DMS114 treated with DMSO at 0.1 percent for 48 hours (cell line): ENCODE measurements around the gene ZBTB21.
"Not testable (repeated sequence)": the region's sequence is repeated elsewhere in the genome, so short reads cannot be mapped to it uniquely, and the experiment has no call there.

Experiments used
- DNase-seq: peaks from one replicate; lab custom pipeline; 2025; ENCODE audit not compliant: unreplicated experiment; lab: John Stamatoyannopoulos, UW

Gene ZBTB21

GRCh38 chr21:41995577-41995976 is 14.6 kb downstream of the ZBTB21 start:
- no peak for DNase-seq

DNA sequence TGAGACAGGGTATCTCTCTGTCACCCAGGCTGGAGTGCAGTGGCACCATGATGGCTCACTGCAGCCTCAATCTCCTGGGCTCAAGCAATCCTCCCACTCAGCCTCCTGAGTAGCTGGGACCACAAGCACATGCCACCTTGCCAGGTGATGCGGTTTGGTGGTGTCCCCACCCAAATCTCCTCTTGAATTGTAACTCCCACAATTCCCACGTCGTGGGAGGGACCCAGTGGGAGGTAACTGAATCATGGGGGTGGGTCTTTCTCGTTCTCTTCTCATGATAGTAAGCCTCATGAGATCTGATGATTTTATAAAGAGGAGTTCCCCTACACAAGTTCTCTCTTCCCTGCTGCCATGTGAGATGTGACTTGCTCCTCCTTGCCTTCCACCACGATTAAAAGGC is 15.5 kb downstream of the ZBTB21 start:
- not testable (repeated sequence) for DNase-seq

DNA sequence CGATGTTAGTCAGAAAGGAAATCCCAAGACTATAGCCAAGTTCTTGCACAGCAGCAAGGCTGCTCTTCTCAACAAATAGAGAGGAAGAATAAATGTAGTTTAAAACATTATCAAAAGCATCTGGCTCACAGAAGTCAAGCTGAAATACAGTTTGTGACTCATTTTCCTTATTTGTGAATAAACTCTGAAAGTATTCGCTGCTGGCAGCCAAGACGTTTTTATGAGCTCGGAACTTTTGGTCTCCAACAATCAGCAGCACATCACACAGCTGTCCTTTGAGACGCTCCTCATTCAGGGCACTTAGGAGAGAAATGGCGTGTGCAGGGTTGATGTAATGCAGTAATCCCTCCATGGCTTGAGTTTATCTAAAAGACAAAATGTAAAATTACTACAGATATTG is 16.4 kb downstream of the ZBTB21 start:
- no peak for DNase-seq

GRCh38 chr21:41992576-41992975 is 17.6 kb downstream of the ZBTB21 start:
- DNase-seq = no peak

DNA sequence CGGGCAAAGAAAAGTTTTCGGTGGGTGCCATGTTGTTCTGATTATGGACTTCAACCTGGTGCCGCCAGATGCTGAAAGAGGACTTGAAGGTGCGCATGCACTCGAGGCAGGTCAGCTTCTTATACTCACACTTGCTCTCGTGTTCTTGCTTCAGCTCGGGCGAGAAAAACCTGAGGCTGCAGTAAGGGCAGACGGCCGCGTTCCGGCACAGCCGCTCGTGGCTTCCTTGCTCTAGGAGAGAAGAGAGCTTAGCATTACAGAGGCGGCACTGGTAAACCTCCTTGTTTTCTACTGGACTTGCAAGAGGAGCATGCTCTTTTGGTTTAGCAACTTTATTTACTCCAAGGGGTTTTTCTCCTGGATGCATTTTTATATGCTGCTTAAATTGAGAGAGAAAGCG is 18.5 kb downstream of the ZBTB21 start:
- DNase-seq = no peak

DNA sequence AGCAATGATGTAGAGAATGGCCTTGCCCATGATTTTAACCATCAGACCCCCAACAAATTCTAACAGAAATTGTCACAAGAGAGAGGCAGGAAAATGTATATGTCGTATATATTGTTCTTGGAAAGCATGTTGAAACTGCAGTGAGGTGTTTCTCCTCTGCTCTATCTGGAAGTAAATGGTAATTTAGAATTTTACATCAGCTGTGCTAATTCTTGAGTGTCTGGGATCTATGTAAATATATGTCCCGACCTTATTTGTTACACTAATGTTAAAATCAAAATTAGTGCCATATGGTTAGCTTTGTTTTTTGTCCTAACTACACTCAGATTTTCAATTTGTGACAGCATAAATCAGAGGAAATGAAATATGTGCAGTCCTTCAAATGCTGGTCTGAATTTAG is 20.5 kb downstream of the ZBTB21 start:
- DNase-seq = no peak

GRCh38 chr21:41987310-41987709 is 22.9 kb downstream of the ZBTB21 start:
- no peak for DNase-seq

- DNase-seq = no peak
Measured at GRCh38 chr21:41985662-41986416, 24.3 kb downstream of the ZBTB21 start.

- no peak for DNase-seq
Measured at GRCh38 chr21:41983229-41983628, 26.9 kb downstream of the ZBTB21 start.

DNA sequence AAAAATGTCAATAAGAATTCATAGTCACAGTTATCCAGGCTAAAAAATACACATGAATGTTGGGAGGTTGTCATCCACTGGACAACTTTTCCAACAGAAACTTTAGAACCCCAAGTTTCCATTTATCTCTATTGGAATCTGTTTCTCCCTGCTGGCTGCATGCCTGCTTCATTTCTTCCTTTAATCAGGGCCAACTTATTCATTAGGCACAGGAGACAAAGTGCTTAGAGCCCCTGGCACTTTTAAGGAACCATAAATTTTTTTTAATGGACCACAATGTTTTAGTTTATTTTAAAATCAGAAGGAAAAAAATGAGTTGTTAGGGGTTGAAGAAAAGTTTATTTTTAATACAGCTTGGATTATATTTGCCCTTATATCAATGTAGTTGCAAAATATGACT is 29.6 kb downstream of the ZBTB21 start:
- DNase-seq = no peak

DNA sequence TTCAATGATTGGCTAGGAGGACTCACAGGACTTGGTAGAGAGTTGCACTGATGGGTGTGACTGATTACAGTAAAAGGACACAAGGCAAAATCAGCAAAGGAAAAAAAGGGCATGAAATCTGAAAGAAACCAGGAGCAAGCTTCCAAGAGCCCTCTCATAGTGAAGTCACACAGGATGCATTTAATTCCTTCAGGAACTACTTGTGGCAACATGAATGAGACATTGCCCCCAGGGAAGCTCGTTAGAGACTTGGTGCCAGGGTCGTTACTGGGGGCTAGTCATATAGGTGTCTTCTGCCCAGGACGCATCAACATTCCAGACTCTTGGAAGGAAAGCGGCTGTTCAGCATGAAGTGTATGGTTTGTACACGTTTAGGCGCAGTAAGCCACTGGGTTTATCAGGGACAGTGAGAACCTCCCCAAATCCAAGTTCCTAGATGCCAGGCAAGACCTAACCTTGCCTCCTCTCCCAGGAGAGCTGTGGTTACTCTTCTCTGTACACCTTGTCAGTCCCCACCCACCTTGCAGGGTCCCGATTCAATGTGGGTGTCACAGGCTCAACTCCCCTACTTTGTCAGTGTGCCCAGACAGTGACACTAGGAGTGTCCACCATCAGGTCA is 30.3 kb downstream of the ZBTB21 start:
- no peak for DNase-seq

DNA sequence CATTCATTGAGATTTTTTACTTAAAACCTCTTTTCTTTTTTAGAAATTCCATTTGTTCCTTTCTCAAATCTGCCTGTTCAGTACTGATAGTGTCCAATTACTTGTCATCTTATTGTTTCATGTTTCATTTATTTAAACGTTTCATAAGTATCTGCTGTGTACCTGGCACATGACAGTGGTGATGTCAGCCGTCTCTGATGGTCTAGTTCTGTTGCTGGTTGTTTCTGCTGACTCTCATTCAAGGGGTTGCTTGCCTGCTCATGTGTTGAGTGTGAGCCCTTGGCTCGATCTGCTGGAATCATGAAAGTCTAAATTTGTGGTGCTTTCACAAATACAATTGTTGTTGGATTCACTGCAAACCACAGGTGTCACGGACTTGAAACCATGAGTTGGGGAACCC is 30.8 kb downstream of the ZBTB21 start:
- DNase-seq = no peak

- no peak for DNase-seq
Measured at GRCh38 chr21:41977034-41977950, 32.9 kb downstream of the ZBTB21 start.

DNA sequence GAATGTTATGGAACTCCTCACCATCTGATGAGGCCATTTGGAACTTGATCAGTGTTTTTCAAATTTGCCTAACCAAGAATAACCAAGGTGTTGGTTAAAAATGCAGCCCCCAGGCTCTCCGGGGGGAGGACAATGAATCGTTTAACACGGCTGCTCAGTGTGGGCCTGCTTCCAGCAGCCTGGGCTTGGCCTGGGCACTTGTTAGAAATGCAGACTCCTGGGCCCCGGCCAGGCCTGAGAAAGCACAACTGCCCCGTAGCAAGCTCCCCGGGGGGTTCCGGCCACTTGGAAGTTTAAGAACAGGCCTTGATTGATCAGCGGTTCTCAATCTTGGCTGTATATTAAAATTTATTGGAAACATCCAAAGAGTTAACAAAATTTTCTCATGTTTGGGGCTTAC is 33.5 kb downstream of the ZBTB21 start:
- DNase-seq = no peak

- DNase-seq = no peak
Measured at GRCh38 chr21:41975391-41976272, 34.5 kb downstream of the ZBTB21 start.

DNA sequence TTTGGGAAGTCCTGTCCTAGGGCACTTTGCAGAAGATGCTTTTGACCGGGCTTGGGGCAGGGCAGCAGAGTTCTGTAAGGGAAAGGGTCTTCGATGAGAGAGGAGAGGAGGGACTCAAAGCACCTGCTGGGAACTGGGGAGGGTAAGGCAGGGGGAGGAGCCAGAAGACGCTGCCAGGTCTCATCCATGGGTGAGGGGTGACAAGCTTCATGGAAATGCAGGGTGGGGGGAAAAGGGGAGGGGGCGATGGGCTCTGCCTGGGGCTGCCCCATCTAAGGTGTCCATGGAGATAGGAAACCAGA is 35.5 kb downstream of the ZBTB21 start:
- DNase-seq = no peak

DNA sequence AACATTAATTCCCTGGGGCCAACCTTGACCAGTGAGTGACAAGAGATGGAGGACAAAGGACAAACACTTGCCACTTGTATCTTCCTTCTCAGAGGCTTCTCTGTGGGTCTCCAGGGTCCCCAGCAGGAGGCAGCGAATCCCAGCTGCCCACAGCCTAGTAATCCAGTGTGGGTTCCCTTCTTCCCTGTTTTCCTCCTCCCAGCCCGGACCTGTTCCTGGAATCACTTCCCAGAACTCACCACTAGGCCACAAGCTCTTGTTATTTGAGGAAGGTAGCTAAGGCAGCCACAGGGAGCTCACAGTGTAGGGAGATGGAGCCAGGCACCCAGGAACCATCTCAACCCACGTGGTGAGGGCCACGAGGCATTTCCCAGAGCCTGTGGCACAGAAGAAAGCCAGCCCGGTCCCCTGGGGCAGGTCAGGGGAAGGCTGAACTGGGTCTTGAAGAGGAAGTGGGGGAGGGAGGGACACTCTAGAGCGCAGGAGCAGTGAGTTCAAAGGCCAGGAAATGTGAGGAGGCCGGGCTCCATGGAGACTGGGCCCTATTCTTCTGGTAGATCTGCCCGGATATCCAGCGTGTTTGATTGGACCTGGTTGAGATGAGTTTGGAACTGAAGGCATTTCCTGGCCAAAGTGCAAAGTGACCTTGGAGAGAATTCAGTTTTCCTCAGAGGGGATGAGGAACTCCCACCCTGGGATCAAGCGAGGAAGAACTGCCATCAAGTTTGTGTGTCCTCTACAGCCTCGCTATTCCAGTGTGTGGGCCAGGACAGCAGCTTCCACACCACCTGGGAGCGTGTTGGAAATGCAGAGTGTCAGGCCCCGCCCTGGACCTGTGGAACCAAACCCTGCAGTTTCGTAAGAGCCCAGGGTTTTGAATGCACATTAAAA is 36.1 kb downstream of the ZBTB21 start:
- DNase-seq = no peak

DNA sequence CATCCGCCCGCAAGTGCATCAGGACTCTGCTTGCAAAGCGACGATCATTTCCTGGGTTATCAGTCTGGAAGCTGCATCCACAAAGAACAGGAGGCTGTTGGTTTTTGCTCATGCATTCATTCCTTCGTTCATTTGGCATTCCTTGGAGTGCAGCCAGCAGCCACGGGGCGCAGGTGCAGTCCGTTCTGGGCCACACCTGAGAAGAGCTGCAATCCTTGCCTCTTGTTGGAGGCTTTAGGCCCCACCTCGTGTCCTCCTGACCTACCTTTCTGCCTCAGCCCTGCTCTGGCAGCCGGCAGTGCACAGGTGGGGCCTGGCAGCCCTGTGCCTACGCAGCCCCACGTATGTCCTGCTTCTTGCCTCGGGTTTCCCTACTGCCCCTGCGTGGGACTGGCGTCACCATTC is 36.7 kb downstream of the ZBTB21 start:
- no peak for DNase-seq

DNA sequence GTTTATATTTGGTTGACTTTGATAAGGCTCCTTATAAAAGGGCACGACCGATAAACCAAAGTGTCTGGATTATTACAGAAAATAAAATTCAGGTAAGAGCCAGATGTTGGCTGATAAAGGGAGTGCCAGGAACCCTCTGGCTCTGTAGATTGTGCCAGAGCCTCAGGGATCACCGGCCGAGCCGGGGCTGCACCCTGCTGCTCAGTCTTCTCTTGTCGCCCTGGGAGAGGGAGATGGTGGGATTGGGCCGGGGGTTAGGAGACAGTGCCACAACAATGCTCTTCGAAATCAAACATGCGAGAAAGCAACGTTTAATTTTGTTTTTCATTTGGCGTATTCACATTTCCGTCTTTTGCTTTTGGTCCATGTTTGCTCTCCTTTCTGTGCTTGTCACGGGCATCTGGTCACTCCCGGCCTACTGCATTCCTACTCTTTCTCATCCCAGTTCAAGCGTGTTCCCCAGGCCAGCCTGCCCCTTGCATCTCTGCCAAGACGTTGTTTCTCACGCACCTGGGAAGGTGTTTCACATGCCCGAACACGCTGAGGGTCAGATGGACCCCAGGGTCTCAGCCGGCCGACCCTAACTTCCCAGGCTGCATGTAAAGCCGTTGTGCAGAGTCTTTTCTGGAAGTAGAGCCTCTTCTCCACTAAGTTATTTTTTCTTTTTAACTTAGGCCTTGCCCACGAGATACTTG is 37.5 kb downstream of the ZBTB21 start:
- DNase-seq = no peak
